Testis (tissue), 2 donors: ENCODE data around the gene GALR3.

ENCODE experiments used
- POLR2A ChIP-seq: fragments of 450-650 bp; IDR thresholded peaks from one replicate; pipeline ENCODE4 v1.6.1; 2017; ENCODE audit warnings: antibody characterized with exemption, mild to moderate bottlenecking, moderate library complexity
- TF ChIP-seq, protein P1 (sequence below), 3 experiments: fragments of 450-650 bp in 2 of 3; fragments of 200-600 bp in 1 of 3; sonication (generic) in 1 of 3; IDR thresholded peaks; one replicate each; pipeline ENCODE4 v1.5.1; 2016 to 2019; ENCODE audit warnings: antibody characterized with exemption in 3 of 3, mild to moderate bottlenecking in 2 of 3, moderate library complexity in 1 of 3

GRCh38 chr22:37832022-37832857, 9.1 kb downstream of the GALR3 start:
- TF ChIP-seq POLR2A, result no peak
- TF ChIP-seq, protein P1, sequence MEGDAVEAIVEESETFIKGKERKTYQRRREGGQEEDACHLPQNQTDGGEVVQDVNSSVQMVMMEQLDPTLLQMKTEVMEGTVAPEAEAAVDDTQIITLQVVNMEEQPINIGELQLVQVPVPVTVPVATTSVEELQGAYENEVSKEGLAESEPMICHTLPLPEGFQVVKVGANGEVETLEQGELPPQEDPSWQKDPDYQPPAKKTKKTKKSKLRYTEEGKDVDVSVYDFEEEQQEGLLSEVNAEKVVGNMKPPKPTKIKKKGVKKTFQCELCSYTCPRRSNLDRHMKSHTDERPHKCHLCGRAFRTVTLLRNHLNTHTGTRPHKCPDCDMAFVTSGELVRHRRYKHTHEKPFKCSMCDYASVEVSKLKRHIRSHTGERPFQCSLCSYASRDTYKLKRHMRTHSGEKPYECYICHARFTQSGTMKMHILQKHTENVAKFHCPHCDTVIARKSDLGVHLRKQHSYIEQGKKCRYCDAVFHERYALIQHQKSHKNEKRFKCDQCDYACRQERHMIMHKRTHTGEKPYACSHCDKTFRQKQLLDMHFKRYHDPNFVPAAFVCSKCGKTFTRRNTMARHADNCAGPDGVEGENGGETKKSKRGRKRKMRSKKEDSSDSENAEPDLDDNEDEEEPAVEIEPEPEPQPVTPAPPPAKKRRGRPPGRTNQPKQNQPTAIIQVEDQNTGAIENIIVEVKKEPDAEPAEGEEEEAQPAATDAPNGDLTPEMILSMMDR (IDR thresholded peaks at IDR 0.05), result no peak
